Spleen (tissue), 13 donors: ENCODE data around the gene ARVCF. TPM values are rescaled to one million over a fixed set of nuclear protein-coding genes. Genes with fewer than 3 reads are reported as not detected.

ENCODE experiments used
- DNase-seq: peaks from one replicate; pipeline ENCODE4 v3.0.0-alpha.2; 2020
- H3K27ac ChIP-seq, 8 donors: fragments of 200-600 bp; sonication (generic) in 7 of 8; 1 replicate in 4 of 8; 2 replicates in 4 of 8; pipeline versions ENCODE4 v1.5.0 to v1.8.0; 2016 to 2021; ENCODE audit warnings: inconsistent platforms in 4 of 8, mild to moderate bottlenecking in 4 of 8, moderate library complexity in 1 of 8
- H3K27me3 ChIP-seq, 7 donors: fragments of 200-600 bp; sonication (generic) in 6 of 7; replicated peaks in 1 of 7; 1 replicate in 4 of 7; 2 replicates in 3 of 7; pipeline versions ENCODE4 v1.5.0 to v1.8.0; 2016 to 2021; ENCODE audit warnings: inconsistent platforms in 3 of 7, mild to moderate bottlenecking in 1 of 7
- H3K36me3 ChIP-seq, 6 donors: fragments of 200-600 bp; sonication (generic) in 5 of 6; 1 replicate in 4 of 6; 2 replicates in 2 of 6; pipeline versions ENCODE4 v1.5.0 to v1.8.0; 2016 to 2021; ENCODE audit warnings: inconsistent platforms in 2 of 6
- H3K4me1 ChIP-seq, 6 donors: fragments of 200-600 bp; sonication (generic) in 5 of 6; 1 replicate in 3 of 6; 2 replicates in 3 of 6; pipeline versions ENCODE4 v1.5.0 to v1.8.0; 2016 to 2021; ENCODE audit warnings: inconsistent platforms in 3 of 6
- H3K4me3 ChIP-seq, 8 donors: fragments of 200-600 bp; sonication (generic) in 7 of 8; 1 replicate in 4 of 8; 2 replicates in 4 of 8; pipeline versions ENCODE4 v1.5.0 to v1.8.0; 2016 to 2021; ENCODE audit warnings: inconsistent platforms in 4 of 8, mild to moderate bottlenecking in 4 of 8, moderate library complexity in 2 of 8
- H3K9me3 ChIP-seq, 8 donors: fragments of 200-600 bp; sonication (generic) in 7 of 8; 1 replicate in 4 of 8; 2 replicates in 4 of 8; pipeline versions ENCODE4 v1.5.0 to v1.8.0; 2016 to 2021; ENCODE audit warnings: inconsistent platforms in 4 of 8
- CTCF ChIP-seq, 11 experiments: fragments of 200-600 bp in 7 of 11; fragments of 450-650 bp in 4 of 11; sonication (generic) in 4 of 11; IDR thresholded peaks in 8 of 11; conservative IDR thresholded peaks in 3 of 11; 1 replicate in 7 of 11; 2 replicates in 4 of 11; pipeline versions ENCODE4 v1.4.0 to v1.8.0; 2016 to 2021; ENCODE audit warnings: antibody characterized with exemption in 11 of 11, inconsistent platforms in 4 of 11, mild to moderate bottlenecking in 1 of 11
- POLR2A ChIP-seq, 3 donors: fragments of 450-650 bp; IDR thresholded peaks; one replicate each; pipeline ENCODE4 v1.5.1; 2017; ENCODE audit warnings: antibody characterized with exemption in 3 of 3, mild to moderate bottlenecking in 1 of 3
- POLR2AphosphoS5 ChIP-seq, 3 donors: sonication (generic); formaldehyde crosslinking; IDR thresholded peaks; one replicate each; pipeline ENCODE4 v1.5.1; 2017; ENCODE audit warnings: antibody characterized with exemption in 3 of 3
- WGBS, 5 donors: extraction: QIAGEN DNeasy Blood & Tissue Kit in 3 of 5; methylation state at CpG; one replicate each; pipeline versions ENCODE4 v1.1.5 to v1.1.7; 2013 to 2018; 5-methylcytosine and 5-hydroxymethylcytosine counted together
- intact Hi-C: fragments of 100-400 bp; cut with DNase I; formaldehyde crosslinking; loops from one replicate; pipeline ENCODE4 v1.15.0; 2023; ENCODE audit warnings: low total_unique reads
- long read RNA-seq, 2 donors: transcript quantifications; one replicate each; lab custom pipeline, GENCODE V29; 2026
- polyA plus RNA-seq, 3 donors: library from polyadenylated mRNA; stranded (reverse); fragments of 200-250 nt; gene quantifications; one replicate each; pipeline ENCODE4 v1.2.1, GENCODE V29; 2013
- total RNA-seq, 7 donors: library from RNA; depleted of rRNA in 3 of 7; stranded (reverse); fragments of >200 nt in 3 of 7; fragmentation: NEBNext Ultra II Directional in 4 of 7; extraction: Animal tissue kit (Norgen Biotek cat#: 25700) in 4 of 7; gene quantifications; one replicate each; pipeline versions ENCODE4 v1.1.0 to v1.2.1, GENCODE V29; 2016 to 2021
- donor health status: healthy with polysubstance abuse.
- donor health status: DM: no; HTN: no; CAD: no; lungs with moderate emphysema.
- donor health status: DM: no; HTN: no; CAD: no.
- donor health status: Bipolar disorder and iron deficiency.
- donor health status: healthy.
- donor health status: DM: no; HTN: no; CAD: no.
- donor health status: DM: yes; HTN: yes; CAD: no.

The ARVCF gene
- total RNA-seq: 10 to 100 TPM; 18.1 to 96.7 (median 29.5) TPM
- 10 to 100 TPM in 2 of 3 donors, 1 to 10 TPM in 1; 9.4 to 42.5 (median 10.4) TPM for polyA plus RNA-seq
- long read RNA-seq, donor 1: 0 reads
- long read RNA-seq, donor 2: 0 reads

DNA sequence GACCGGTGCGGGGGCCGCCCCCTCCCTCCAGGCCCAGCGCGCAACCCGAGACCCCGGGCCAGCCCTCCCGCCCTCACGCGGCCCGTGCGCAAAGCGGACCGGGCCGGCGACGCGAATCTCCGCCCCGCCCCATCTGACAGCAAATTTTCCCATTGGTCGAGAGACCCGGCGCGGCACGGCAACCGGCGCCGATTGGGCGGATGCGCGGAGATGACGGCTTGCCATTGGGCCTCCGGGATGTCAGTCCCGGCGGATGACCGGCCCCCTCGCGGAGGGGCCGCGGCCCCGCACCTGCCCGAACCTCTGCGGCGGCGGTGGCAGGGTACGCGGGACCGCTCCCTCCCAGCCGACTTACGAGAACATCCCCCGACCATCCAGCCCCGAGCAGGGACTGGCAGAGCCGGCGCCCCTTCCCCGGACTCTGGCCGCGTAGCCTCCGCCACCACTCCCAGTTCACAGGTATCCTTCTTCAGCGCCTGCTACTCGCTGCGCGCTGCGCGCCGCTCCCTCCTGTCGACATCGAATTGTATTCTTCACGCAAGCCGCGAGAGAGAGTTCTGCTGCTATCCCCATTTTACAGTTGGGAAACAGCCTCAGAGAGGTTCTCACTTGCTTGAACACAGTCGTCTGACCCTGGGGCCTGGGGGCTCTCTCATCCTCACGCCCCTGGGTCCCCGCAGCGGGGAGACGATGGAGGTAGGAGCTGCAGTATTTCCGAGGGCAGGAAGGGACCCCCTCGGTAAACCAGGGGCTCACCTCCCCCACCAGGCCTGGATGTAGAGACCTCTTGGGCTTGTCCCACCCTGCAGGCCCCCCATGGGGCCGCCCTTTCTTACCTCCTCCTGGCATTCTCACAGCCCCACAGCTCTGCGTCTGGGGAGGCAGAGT, at the start of gene ARVCF:
TSS of gene ARVCF (minus strand) at position 90 of the 888 bp plus-strand sequence. CDS start 26,029 bp downstream, outside the sequence.
- intact Hi-C loops: no loop called here
- WGBS, 5 donors: 1 to 22% (median 3%) methylated on average over 8 to 79 of the region's 79 CpGs
- TF ChIP-seq POLR2AphosphoS5 (IDR thresholded peaks at IDR 0.05): peak; percentile 3 to 70 (median 64)
- peak in 8 of 11 experiments; percentile 16 to 66 (median 49) for TF ChIP-seq CTCF (IDR thresholded peaks at IDR 0.05 in 8 of 11, conservative IDR thresholded peaks at IDR 0.05 in 3 of 11)
- no peak for TF ChIP-seq POLR2A (IDR thresholded peaks at IDR 0.05)
- peak within 1 kb of the TSS; percentile 87 to 99 (median 93) for H3K4me3 ChIP-seq
- peaks cover 0 to 33% (median 0%) of the 10 kb centered on the region in 7 donors for H3K27me3 ChIP-seq
- H3K27ac ChIP-seq: peak within 1 kb of the TSS in 5 of 8 donors; percentile 45 to 73 (median 66)
- no peaks in the 10 kb centered on the region for H3K36me3 ChIP-seq
- peaks cover 14 to 83% (median 51%) of the 10 kb centered on the region in 6 donors for H3K4me1 ChIP-seq
- DNase-seq: peak; percentile 94
- H3K9me3 ChIP-seq: no peaks in the 10 kb centered on the region

- H3K36me3 ChIP-seq: peaks cover 0 to 58% (median 34%) of the 10 kb centered on the region in 6 donors
- WGBS, 5 donors: 88 to 94% (median 94%) methylated on average over 9 to 14 of the region's 14 CpGs
- no peak for TF ChIP-seq POLR2AphosphoS5 (IDR thresholded peaks at IDR 0.05)
- no peak for TF ChIP-seq POLR2A (IDR thresholded peaks at IDR 0.05)
- no peak for TF ChIP-seq CTCF (IDR thresholded peaks at IDR 0.05 in 8 of 11, conservative IDR thresholded peaks at IDR 0.05 in 3 of 11)
- H3K27ac ChIP-seq: no peak overlapping the region
- intact Hi-C loops: no loop called here
- no peaks in the 10 kb centered on the region for H3K27me3 ChIP-seq
- no peak for DNase-seq
- H3K4me1 ChIP-seq: peaks cover 0 to 26% (median 2%) of the 10 kb centered on the region in 6 donors
- H3K4me3 ChIP-seq: no peak overlapping the region
- no peaks in the 10 kb centered on the region for H3K9me3 ChIP-seq
Measured at GRCh38 chr22:20065896-20066616, 49.4 kb upstream of the ARVCF start.

- no peak for TF ChIP-seq CTCF (IDR thresholded peaks at IDR 0.05 in 8 of 11, conservative IDR thresholded peaks at IDR 0.05 in 3 of 11)
- TF ChIP-seq POLR2AphosphoS5 (IDR thresholded peaks at IDR 0.05): peak in 1 of 3 donors; percentile 18
- no peak for TF ChIP-seq POLR2A (IDR thresholded peaks at IDR 0.05)
- Histone ChIP-seq H3K27me3 (no peaks in the 10 kb centered on the region), H3K4me1 (peaks cover 0 to 33% (median 2%) of the 10 kb centered on the region in 6 donors), H3K36me3 (peaks cover 0 to 71% (median 38%) of the 10 kb centered on the region in 6 donors), H3K9me3 (no peaks in the 10 kb centered on the region), H3K27ac (no peak overlapping the region), H3K4me3 (no peak overlapping the region)
- WGBS, 5 donors: 88 to 95% (median 92%) methylated on average over 13 to 18 of the region's 18 CpGs
- intact Hi-C loops: no loop called here
- DNase-seq: no peak
Measured at GRCh38 chr22:20064545-20065262, 48.1 kb upstream of the ARVCF start.
